GM18951 (cell line): Measurements from ENCODE around the gene PER3.

ENCODE experiments used
- POLR2A ChIP-seq: IDR thresholded peaks from 4 replicates; pipeline ENCODE4 v1.6.1; 2011; ENCODE audit warnings: mild to moderate bottlenecking; ENCODE audit not compliant: insufficient read length, insufficient read depth; ENCODE audit errors: extremely low read depth
- in situ Hi-C: fragments of 300-500 bp; cut with MboI; formaldehyde crosslinking; loops from one replicate; pipeline ENCODE4 v1.12.0; 2022; ENCODE audit warnings: low sequenced_read_pairs, mixed read lengths, inconsistent platforms; ENCODE audit not compliant: unreplicated experiment

Gene PER3

GRCh38 chr1:7827126-7827955, 43.2 kb downstream of the PER3 start:
- TF ChIP-seq POLR2A: peak; percentile 63
- in situ Hi-C loops: no loop called here

GRCh38 chr1:7831458-7831857, 47.4 kb downstream of the PER3 start:
- in situ Hi-C loops: no loop called here
- no peak for TF ChIP-seq POLR2A

- in situ Hi-C loops: no loop called here
Measured at GRCh38 chr1:7833035-7833434, 48.9 kb downstream of the PER3 start.

GRCh38 chr1:7838714-7839113, 54.6 kb downstream of the PER3 start:
- in situ Hi-C loops: no loop called here
- TF ChIP-seq POLR2A: no peak

More at GRCh38 chr1:7833035-7833434, 48.9 kb downstream of the PER3 start:
- no peak for TF ChIP-seq POLR2A

GRCh38 chr1:7839526-7839925, 55.4 kb downstream of the PER3 start:
- TF ChIP-seq POLR2A: no peak
- in situ Hi-C loops: no loop called here

GRCh38 chr1:7842517-7842916, 58.4 kb downstream of the PER3 start:
- no peak for TF ChIP-seq POLR2A

GRCh38 chr1:7845761-7846160, 61.7 kb downstream of the PER3 start:
- no peak for TF ChIP-seq POLR2A
- in situ Hi-C loops: no loop called here

More at GRCh38 chr1:7842517-7842916, 58.4 kb downstream of the PER3 start:
- in situ Hi-C loops: no loop called here

- no peak for TF ChIP-seq POLR2A
- in situ Hi-C loops: no loop called here
Measured at GRCh38 chr1:7846656-7847055, 62.6 kb downstream of the PER3 start.

GRCh38 chr1:7847599-7847998, 63.5 kb downstream of the PER3 start:
- no peak for TF ChIP-seq POLR2A
- in situ Hi-C loops: no loop called here

GRCh38 chr1:7850786-7851185, 66.7 kb downstream of the PER3 start:
- in situ Hi-C loops: no loop called here
- TF ChIP-seq POLR2A: no peak

- in situ Hi-C loops: no loop called here
- TF ChIP-seq POLR2A: no peak
Measured at GRCh38 chr1:7852804-7853683, 69.0 kb downstream of the PER3 start, which contains the start of gene UTS2. UTS2 (minus strand) TSS chr1:7853065; CDS start chr1:7853003, 62 bp downstream.

- in situ Hi-C loops: no loop called here
- TF ChIP-seq POLR2A: no peak
Measured at GRCh38 chr1:7853684-7854026, 69.6 kb downstream of the PER3 start.

- no peak for TF ChIP-seq POLR2A
- in situ Hi-C loops: no loop called here
Measured at GRCh38 chr1:7856345-7856744, 72.3 kb downstream of the PER3 start.
